Adrenal gland (tissue), 5 donors: ENCODE data around the gene NOLC1.

Experiments
- CTCF ChIP-seq, 6 experiments: fragments of 450-650 bp in 4 of 6; fragments of 200-600 bp in 2 of 6; sonication (generic) in 1 of 6; IDR thresholded peaks; 1 replicate in 5 of 6; 2 replicates in 1 of 6; pipeline versions ENCODE4 v1.5.1 to v1.8.0; 2016 to 2021; ENCODE audit warnings: antibody characterized with exemption in 6 of 6, mild to moderate bottlenecking in 2 of 6, moderate library complexity in 1 of 6
- POLR2A ChIP-seq, 2 donors: fragments of 450-650 bp; IDR thresholded peaks; one replicate each; pipeline ENCODE4 v1.6.1; 2017; ENCODE audit warnings: antibody characterized with exemption in 2 of 2, mild to moderate bottlenecking in 2 of 2, moderate library complexity in 1 of 2
- donor health status: DM: no; HTN: no; CAD: no.

- TF ChIP-seq CTCF (IDR thresholded peaks at IDR 0.05): no peak
- no peak for TF ChIP-seq POLR2A (IDR thresholded peaks at IDR 0.05)
Measured at GRCh38 chr10:102163342-102163989, 11.3 kb downstream of the NOLC1 start.
